GM18505 (cell line): Measurements from ENCODE around the gene RNF17.
"Not testable (repeated sequence)": the region's sequence is repeated elsewhere in the genome, so short reads cannot be mapped to it uniquely, and the experiment has no call there.

Experiments used
- ATAC-seq: cut with Tn5 transposase; IDR thresholded peaks from one replicate; pipeline ENCODE4 v1.9.1; 2021; ENCODE audit not compliant: unreplicated experiment
- POLR2A ChIP-seq: IDR thresholded peaks from 4 replicates; pipeline ENCODE4 v1.6.1; 2011; ENCODE audit warnings: borderline replicate concordance; ENCODE audit not compliant: insufficient read depth, insufficient read length; ENCODE audit errors: extremely low read depth

The RNF17 gene

DNA sequence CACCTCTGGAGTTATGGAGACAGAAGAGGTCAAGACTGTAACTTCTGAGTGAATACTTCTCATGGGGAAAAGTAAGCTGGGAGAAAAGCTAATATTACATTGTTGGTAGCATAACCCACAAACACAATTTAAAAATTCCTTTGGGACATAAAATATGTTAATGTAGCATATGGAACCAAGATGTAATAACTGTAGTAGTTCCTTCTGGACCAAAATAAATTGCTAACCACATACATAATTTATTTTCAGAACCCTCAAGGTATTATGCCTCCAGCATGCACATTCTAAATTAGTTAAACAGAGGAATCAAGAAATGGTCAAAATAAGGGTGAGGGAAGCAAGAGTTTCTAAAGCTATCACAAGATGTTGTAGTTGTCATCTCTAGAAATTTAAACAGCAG lies 4.8 kb upstream of the RNF17 start:
- TF ChIP-seq POLR2A: no peak
- no peak for ATAC-seq

DNA sequence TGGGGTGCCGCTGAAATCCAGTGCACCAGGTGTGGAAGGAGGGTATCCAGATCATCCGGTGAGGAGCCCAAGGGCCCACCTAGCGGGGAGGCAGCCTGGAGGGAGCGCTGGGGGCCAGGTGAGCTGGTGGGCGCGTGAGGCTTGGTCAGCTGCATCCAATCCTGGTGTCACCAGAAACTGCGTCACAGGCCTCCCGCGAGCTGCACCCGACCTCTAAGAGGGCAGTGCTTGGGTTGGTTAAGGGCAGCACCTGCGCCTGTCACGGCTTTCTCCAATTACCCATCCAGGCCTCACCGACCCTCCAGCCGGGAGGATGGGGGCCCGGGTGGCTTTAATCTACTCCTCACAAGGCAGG lies 284 bp downstream of the RNF17 start:
- TF ChIP-seq POLR2A: no peak
- no peak for ATAC-seq

GRCh38 chr13:24777171-24777570 lies 13.2 kb downstream of the RNF17 start:
- no peak for ATAC-seq
- no peak for TF ChIP-seq POLR2A

- TF ChIP-seq POLR2A: no peak
Measured at GRCh38 chr13:24784319-24784718, 20.4 kb downstream of the RNF17 start.

DNA sequence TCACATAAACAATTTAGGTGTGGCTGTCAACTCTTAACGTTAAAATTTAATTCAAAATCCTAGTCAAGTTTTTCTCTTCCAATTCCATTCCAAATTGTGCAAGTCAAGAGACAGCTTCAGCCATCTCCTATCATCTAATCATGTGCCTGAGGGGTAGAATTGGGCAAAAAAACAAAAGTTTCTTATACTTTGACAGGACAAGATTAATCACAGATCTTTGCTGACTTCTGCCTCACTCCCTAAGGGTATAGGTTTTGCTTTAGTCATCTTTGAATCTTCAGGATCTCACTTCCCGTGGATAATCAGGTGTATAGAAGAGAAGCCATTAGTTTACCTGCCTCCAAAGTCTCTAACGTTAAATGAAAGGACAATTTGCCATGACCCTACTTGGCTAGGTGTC lies 24.6 kb downstream of the RNF17 start:
- ATAC-seq: no peak
- no peak for TF ChIP-seq POLR2A

More at GRCh38 chr13:24784319-24784718, 20.4 kb downstream of the RNF17 start:
- ATAC-seq: no peak

GRCh38 chr13:24802074-24802473 lies 38.1 kb downstream of the RNF17 start:
- TF ChIP-seq POLR2A: no peak
- ATAC-seq: no peak

GRCh38 chr13:24821207-24821606 lies 57.2 kb downstream of the RNF17 start:
- no peak for ATAC-seq
- TF ChIP-seq POLR2A: no peak

GRCh38 chr13:24822640-24823039 lies 58.7 kb downstream of the RNF17 start:
- TF ChIP-seq POLR2A: no peak
- ATAC-seq: no peak

- not testable (repeated sequence) for ATAC-seq
Measured at GRCh38 chr13:24823122-24823710, 59.2 kb downstream of the RNF17 start.

GRCh38 chr13:24827799-24828198 lies 63.8 kb downstream of the RNF17 start:
- ATAC-seq: no peak
- no peak for TF ChIP-seq POLR2A

DNA sequence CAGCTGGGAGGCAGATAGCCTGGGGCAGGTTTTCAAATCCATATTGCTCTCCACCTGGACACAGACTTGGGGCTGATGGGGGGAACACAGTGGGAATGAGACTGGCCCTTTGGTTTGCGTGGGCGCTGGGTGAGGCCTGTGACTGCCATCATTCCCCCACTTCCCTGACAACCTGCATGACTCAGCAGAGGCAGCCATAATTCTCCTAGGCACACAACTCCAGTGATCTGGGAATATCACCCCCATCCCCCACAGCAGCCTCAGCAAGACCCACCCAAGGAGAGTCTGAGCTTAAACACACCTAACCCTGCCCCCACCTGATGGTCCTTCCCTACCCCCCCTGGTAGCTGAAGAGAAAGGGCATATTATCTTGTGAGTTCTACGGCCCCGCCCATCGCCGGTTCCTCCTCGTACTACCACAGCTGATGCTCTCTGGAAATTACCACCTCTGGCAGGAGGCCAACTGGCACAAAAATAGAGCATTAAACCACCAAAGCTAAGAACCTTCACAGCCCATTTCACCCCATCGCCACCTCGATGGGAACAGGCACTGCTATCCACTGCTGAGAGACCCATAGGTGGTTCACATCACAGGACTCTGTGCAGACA lies 71.0 kb downstream of the RNF17 start:
- TF ChIP-seq POLR2A: no peak
- no peak for ATAC-seq

GRCh38 chr13:24837528-24837927 lies 73.6 kb downstream of the RNF17 start:
- ATAC-seq: not testable (repeated sequence)

DNA sequence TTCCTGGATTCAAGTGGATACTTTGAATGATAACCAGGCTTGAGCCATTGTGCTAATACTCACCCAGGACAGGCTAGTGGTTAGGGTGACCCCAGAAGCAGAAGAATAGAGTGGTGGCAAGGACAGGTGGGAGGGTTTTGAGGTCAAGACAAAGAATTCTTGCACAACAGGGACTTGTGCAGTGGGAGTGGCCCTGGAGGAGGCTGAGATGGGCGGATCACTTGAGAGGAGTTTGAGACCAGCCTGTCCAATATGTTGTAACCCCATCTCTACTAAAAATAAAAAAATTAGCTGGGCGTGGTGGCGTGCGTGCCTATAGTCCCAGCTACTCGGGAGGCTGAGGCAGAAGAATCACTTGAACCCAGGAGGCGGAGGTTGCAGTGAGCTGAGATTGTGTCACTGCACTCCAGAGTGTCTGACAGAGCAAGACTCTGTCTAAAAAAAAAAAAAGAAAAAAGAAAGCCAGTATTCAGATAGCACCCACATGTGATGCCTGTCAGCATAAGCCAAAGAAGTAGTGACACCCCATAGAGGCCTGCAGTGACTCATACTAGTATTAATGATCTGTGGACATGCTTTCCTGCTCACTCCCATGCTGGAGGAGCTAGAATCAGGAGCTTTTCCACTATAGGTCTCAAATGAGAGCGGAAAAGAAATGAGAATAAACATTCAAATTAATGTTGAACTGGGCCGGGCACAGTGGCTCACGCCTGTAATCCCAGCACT lies 78.7 kb downstream of the RNF17 start:
- TF ChIP-seq POLR2A: no peak
- ATAC-seq: no peak

- no peak for TF ChIP-seq POLR2A
- ATAC-seq: no peak
Measured at GRCh38 chr13:24851546-24851945, 87.6 kb downstream of the RNF17 start.
